GM12874 (cell line): ENCODE measurements around the gene ZNF598.

ENCODE experiments used
- CTCF ChIP-seq: IDR thresholded peaks from 2 replicates; pipeline ENCODE4 v1.5.1; 2011; ENCODE audit warnings: low read depth, mild to moderate bottlenecking, control low read depth, low read length, moderate library complexity; ENCODE audit not compliant: insufficient read depth

The ZNF598 gene

GRCh38 chr16:1998852-1999801, 10.5 kb downstream of the ZNF598 start:
- no peak for TF ChIP-seq CTCF

DNA sequence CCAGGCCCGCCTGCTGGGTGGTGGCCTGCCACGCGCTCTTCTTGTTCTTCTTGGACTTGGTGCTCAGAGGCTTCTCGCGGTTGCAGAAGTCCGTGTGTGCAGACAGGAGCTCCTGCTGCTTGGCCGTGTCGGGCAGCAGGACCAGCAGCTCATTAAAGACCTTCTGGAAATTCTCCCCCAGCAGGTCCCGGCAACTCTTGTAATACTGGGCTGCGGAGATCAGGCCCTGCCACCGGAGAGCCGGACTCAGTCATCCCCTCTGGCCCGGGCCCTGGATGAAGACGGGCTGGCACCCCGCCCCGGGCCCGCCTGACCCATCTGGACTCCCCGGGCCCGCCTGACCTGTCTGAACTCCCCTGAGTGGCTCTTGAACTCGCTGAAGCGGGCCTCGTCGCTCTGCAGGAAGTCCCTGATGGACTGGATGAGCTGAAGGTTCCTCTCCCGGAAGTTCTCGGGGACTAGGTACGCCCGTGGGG, 11.2 kb downstream of the ZNF598 start:
- TF ChIP-seq CTCF, result no peak

- TF ChIP-seq CTCF, result no peak
These were observed 11.9 kb downstream of the ZNF598 start for GRCh38 chr16:1997494-1998359.

- TF ChIP-seq CTCF, result no peak
These were observed 15.9 kb downstream of the ZNF598 start for GRCh38 chr16:1993731-1994131.

DNA sequence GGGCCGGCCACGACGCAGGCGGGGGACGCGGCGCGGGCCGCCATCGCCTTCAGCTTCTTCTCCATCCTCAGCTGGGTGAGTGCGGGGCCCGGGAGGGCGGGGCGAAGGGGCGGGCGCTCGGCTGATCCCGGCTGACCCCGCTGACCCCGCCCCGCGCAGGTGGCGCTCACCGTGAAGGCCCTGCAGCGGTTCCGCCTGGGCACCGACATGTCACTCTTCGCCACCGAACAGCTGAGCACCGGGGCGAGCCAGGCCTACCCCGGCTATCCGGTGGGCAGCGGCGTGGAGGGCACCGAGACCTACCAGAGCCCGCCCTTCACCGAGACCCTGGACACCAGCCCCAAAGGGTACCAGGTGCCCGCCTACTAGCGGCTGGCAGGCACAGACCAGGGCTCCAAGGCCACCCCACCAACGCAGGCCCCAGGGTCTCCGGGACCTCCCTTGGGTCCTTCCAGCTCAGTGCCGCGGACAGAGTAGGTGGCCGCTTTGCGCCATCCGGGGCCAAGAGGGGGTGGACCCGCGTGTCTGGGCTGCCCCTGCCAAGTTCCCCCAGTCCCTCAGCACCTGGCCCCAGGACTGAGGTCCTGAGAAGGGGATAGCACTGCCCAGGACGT, 16.8 kb downstream of the ZNF598 start:
- no peak for TF ChIP-seq CTCF

- TF ChIP-seq CTCF, result no peak
These were observed 17.5 kb downstream of the ZNF598 start for GRCh38 chr16:1991948-1992703.

GRCh38 chr16:1991588-1991947, 18.1 kb downstream of the ZNF598 start:
- no peak for TF ChIP-seq CTCF
